ENCODE measurements around the gene WASHC3. TPM values are rescaled to one million over a fixed set of nuclear protein-coding genes. Genes with fewer than 3 reads are reported as not detected.

Gene WASHC3
- total RNA-seq, 1 donor from 2014 or later: 35.9 TPM

DNA sequence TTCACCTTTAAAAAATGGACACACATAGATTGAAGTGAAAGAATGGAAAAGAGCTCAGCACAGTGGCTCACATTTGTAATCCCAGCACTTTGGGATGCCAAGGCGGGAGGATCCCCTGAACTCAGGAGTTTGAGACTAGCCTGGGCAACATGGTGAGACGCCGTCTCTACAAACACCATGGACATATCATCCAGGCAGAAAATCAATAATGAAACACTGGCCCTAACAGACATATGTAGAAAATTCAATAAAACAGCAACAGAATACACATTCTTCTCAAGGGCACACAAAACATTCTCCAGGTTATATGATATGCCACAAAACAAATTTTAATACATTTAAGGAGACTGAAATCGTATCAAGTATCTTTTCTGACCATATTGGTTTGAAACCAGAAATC lies 7.4 kb downstream of the WASHC3 start:
- H3K9me3 Mint-ChIP-seq: no peaks in the 10 kb centered on the region
- H3K27me3 Mint-ChIP-seq (ENCODE audit: insufficient read depth, low read depth): no peaks in the 10 kb centered on the region
- no peak overlapping the region for H3K4me3 Mint-ChIP-seq
- no peaks in the 10 kb centered on the region for H3K79me2 ChIP-seq (ENCODE audit: low read depth)
- H4K20me1 ChIP-seq (ENCODE audit: low read depth): no peaks in the 10 kb centered on the region
- no peaks in the 10 kb centered on the region for H3F3A ChIP-seq (ENCODE audit: low read depth)
- H3K4me3 ChIP-seq: no peak overlapping the region
- no peak for TF ChIP-seq EZH2phosphoT487 (IDR thresholded peaks at IDR 0.05)
- TF ChIP-seq, protein P1, sequence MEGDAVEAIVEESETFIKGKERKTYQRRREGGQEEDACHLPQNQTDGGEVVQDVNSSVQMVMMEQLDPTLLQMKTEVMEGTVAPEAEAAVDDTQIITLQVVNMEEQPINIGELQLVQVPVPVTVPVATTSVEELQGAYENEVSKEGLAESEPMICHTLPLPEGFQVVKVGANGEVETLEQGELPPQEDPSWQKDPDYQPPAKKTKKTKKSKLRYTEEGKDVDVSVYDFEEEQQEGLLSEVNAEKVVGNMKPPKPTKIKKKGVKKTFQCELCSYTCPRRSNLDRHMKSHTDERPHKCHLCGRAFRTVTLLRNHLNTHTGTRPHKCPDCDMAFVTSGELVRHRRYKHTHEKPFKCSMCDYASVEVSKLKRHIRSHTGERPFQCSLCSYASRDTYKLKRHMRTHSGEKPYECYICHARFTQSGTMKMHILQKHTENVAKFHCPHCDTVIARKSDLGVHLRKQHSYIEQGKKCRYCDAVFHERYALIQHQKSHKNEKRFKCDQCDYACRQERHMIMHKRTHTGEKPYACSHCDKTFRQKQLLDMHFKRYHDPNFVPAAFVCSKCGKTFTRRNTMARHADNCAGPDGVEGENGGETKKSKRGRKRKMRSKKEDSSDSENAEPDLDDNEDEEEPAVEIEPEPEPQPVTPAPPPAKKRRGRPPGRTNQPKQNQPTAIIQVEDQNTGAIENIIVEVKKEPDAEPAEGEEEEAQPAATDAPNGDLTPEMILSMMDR (IDR thresholded peaks at IDR 0.05): no peak
- TF ChIP-seq EZH2 (IDR thresholded peaks at IDR 0.05): no peak
- H2AFZ ChIP-seq (replicated peaks): no peak overlapping the region
- no peak for DNase-seq (ENCODE audit: low spot score)
- no peaks in the 10 kb centered on the region for H3K9me3 ChIP-seq (ENCODE audit: low read depth)
- no peaks in the 10 kb centered on the region for H3K4me1 Mint-ChIP-seq
- H3K27ac Mint-ChIP-seq: no peak overlapping the region
- H3K27me3 ChIP-seq: no peaks in the 10 kb centered on the region
- H3K36me3 ChIP-seq: no peaks in the 10 kb centered on the region
- no peak overlapping the region for H3K27ac ChIP-seq
- no peak overlapping the region for H3K4me2 ChIP-seq
- peaks cover 11% of the 10 kb centered on the region for H3K36me3 Mint-ChIP-seq
- H3K4me1 ChIP-seq: no peaks in the 10 kb centered on the region
- H3K9ac ChIP-seq: no peak overlapping the region

DNA sequence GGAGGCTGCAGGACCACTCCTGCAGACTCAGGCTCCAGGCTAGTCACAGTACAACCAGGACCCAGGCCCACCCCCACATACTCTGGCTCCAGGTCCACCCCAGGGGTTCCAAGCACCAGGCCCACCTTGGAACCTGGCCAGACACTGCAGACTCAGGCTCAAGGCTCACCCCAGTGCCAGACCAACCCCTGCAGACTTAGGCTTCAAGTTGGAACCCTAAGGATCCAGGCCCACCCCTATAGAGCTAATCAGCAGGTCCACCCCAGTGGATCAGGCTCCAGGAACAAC lies 8.8 kb downstream of the WASHC3 start:
- Mint-ChIP-seq H3K27ac (no peak overlapping the region), H3K4me1 (no peaks in the 10 kb centered on the region), H3K9me3 (no peaks in the 10 kb centered on the region), H3K27me3 (ENCODE audit: insufficient read depth, low read depth) (no peaks in the 10 kb centered on the region), H3K4me3 (no peak overlapping the region), H3K36me3 (peaks cover 11% of the 10 kb centered on the region)
- no peaks in the 10 kb centered on the region for H3K27me3 ChIP-seq
- H2AFZ ChIP-seq (replicated peaks): no peak overlapping the region
- no peak overlapping the region for H3K4me2 ChIP-seq
- no peaks in the 10 kb centered on the region for H3K36me3 ChIP-seq
- H3K27ac ChIP-seq: no peak overlapping the region
- no peak for DNase-seq (ENCODE audit: low spot score)
- H3K9me3 ChIP-seq (ENCODE audit: low read depth): no peaks in the 10 kb centered on the region
- H3K9ac ChIP-seq: no peak overlapping the region
- no peaks in the 10 kb centered on the region for H4K20me1 ChIP-seq (ENCODE audit: low read depth)
- H3K79me2 ChIP-seq (ENCODE audit: low read depth): no peaks in the 10 kb centered on the region
- no peaks in the 10 kb centered on the region for H3K4me1 ChIP-seq
- no peak for TF ChIP-seq EZH2phosphoT487 (IDR thresholded peaks at IDR 0.05)
- no peak for TF ChIP-seq EZH2 (IDR thresholded peaks at IDR 0.05)
- TF ChIP-seq, protein P1 (IDR thresholded peaks at IDR 0.05): no peak
- H3K4me3 ChIP-seq: no peak overlapping the region
- H3F3A ChIP-seq (ENCODE audit: low read depth): no peaks in the 10 kb centered on the region

DNA sequence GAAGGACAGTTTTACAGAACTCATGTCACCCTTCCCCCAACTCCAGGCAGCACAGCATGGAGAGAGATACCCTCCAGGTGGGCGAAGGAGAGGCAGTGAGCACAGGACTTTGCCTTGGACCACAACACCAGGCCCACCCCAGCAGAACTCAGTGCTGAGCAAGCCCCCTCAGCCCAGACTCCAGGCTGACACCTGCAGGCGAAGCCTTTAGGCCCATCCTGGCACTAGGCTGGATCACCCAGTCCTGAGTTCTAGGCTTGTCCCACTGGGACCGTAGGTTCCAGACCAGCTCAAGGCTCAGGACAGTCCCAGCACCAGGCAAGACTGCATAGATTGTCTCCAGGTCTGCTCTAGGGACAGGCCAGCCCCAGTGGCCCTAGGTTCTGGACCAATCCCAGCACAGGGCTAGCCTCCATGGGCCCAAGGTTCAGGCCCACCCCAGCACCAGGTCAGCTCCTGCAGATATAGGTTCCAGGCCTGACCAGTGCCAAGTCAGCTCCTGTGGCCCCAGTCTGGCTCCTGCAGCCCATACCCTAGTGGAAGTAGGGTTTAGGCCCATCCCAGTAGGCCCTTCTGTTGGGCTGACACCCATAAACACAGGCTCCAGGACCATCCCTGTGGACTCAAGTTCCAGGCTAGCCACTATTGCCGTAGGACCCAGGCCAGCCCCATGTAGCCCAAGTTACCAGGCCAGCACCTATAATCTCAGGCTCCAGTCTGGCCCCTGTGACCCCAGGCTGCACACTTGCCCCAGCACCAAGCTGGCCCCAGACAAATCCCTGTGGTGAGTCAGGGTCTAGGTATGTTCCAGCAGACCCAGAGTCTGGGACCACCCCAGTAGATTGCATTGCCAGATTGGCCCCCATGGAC lies 9.4 kb downstream of the WASHC3 start:
- DNase-seq (ENCODE audit: low spot score): no peak
- Mint-ChIP-seq H3K4me3 (no peak overlapping the region), H3K27me3 (ENCODE audit: insufficient read depth, low read depth) (no peaks in the 10 kb centered on the region), H3K4me1 (no peaks in the 10 kb centered on the region), H3K36me3 (peaks cover 11% of the 10 kb centered on the region), H3K9me3 (no peaks in the 10 kb centered on the region), H3K27ac (no peak overlapping the region)
- Histone ChIP-seq H3K9me3 (ENCODE audit: low read depth) (no peaks in the 10 kb centered on the region), H3K4me1 (no peaks in the 10 kb centered on the region), H3K36me3 (no peaks in the 10 kb centered on the region), H3K27me3 (no peaks in the 10 kb centered on the region), H3K4me3 (no peak overlapping the region), H3F3A (ENCODE audit: low read depth) (no peaks in the 10 kb centered on the region), H4K20me1 (ENCODE audit: low read depth) (no peaks in the 10 kb centered on the region), H3K27ac (no peak overlapping the region), H3K79me2 (ENCODE audit: low read depth) (no peaks in the 10 kb centered on the region), H3K9ac (no peak overlapping the region), H2AFZ (replicated peaks) (no peak overlapping the region), H3K4me2 (no peak overlapping the region)
- TF ChIP-seq, protein P1 (IDR thresholded peaks at IDR 0.05): no peak
